Nephron progenitor cell (in vitro differentiated cells): Measurements from ENCODE around the gene OR4K5.

Source experiments
- DNase-seq: peaks from one replicate; pipeline ENCODE4 v3.0.0; 2021
- H3K27ac Mint-ChIP-seq: 2 replicates; pipeline ENCODE4 v1.8.0; 2021; ENCODE audit warnings: mild to moderate bottlenecking, moderate library complexity, mixed read lengths
- H3K27me3 Mint-ChIP-seq: 2 replicates; pipeline ENCODE4 v1.8.0; 2021; ENCODE audit warnings: mild to moderate bottlenecking, low read depth, mixed read lengths; ENCODE audit not compliant: poor library complexity
- H3K36me3 Mint-ChIP-seq: 2 replicates; pipeline ENCODE4 v1.8.0; 2021; ENCODE audit warnings: low read depth, mixed read lengths
- H3K4me1 Mint-ChIP-seq: 2 replicates; pipeline ENCODE4 v1.8.0; 2021; ENCODE audit warnings: mixed read lengths
- H3K4me3 Mint-ChIP-seq: 2 replicates; pipeline ENCODE4 v1.8.0; 2021; ENCODE audit warnings: mild to moderate bottlenecking, moderate library complexity, mixed read lengths
- H3K9me3 Mint-ChIP-seq: 2 replicates; pipeline ENCODE4 v1.8.0; 2021; ENCODE audit warnings: mild to moderate bottlenecking, moderate library complexity, mixed read lengths
- TF ChIP-seq, protein P1 (sequence below): fragments of 200-600 bp; sonication (generic); IDR thresholded peaks from 2 replicates; pipeline ENCODE4 v1.5.0; 2021; ENCODE audit warnings: antibody characterized with exemption

OR4K5 gene, protein sequence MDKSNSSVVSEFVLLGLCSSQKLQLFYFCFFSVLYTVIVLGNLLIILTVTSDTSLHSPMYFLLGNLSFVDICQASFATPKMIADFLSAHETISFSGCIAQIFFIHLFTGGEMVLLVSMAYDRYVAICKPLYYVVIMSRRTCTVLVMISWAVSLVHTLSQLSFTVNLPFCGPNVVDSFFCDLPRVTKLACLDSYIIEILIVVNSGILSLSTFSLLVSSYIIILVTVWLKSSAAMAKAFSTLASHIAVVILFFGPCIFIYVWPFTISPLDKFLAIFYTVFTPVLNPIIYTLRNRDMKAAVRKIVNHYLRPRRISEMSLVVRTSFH

DNA sequence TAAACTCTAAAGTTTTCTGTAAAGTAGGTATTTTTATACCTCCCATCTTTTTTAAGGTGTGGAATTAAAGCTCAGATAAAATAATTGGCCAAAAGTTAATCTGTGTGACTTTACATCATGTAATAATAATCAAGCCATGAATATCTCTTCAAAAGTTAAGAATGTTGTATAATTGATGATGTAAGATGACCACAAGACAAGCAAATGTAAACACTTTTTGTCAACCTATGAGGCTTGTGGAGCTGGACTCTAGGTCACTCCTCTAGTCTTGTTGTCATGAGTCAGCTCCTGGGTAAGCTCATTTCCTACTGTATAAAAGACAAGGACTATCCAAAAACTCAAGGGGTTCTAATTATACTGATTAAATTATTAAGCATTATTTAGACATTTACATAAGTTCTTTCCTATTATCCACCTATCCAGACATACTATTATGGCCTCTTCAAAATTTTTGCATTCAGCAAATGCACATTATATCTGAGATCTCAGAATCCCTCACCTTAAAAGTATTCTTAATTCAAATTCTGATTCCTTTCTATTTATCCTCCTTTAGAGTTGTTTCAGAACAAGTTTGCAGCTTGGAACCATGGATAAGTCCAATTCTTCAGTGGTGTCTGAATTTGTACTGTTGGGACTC lies at the start of gene OR4K5:
OR4K5 (plus strand) TSS at position 587 of the 637 bp plus-strand sequence; CDS start at position 587, 0 bp downstream.
- H3K36me3 Mint-ChIP-seq: no peaks in the 10 kb centered on the region

DNA sequence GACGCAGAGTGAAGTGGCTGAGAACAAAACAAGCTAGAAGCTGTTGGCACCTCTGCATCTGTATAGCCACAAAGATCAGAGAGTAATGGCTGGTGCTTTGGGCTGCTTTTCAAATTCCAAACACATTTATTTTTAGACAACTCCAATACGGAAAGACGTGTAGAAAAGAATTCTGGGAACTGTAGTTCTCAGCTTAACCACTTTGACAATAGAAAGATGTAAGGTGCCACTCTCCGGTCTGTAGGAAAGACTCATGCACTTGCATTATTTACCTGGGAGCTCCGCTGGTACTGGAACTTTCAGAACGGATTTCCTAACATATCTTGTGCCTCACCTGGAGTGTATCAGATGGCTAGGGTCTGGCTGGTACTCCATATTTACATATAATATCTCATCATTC lies 47.2 kb upstream of the OR4K5 start:
- no peaks in the 10 kb centered on the region for H3K27me3 Mint-ChIP-seq
- H3K9me3 Mint-ChIP-seq: peaks cover 34% of the 10 kb centered on the region
- no peak overlapping the region for H3K4me3 Mint-ChIP-seq
- no peak for DNase-seq
- no peaks in the 10 kb centered on the region for H3K36me3 Mint-ChIP-seq
- TF ChIP-seq, protein P1, sequence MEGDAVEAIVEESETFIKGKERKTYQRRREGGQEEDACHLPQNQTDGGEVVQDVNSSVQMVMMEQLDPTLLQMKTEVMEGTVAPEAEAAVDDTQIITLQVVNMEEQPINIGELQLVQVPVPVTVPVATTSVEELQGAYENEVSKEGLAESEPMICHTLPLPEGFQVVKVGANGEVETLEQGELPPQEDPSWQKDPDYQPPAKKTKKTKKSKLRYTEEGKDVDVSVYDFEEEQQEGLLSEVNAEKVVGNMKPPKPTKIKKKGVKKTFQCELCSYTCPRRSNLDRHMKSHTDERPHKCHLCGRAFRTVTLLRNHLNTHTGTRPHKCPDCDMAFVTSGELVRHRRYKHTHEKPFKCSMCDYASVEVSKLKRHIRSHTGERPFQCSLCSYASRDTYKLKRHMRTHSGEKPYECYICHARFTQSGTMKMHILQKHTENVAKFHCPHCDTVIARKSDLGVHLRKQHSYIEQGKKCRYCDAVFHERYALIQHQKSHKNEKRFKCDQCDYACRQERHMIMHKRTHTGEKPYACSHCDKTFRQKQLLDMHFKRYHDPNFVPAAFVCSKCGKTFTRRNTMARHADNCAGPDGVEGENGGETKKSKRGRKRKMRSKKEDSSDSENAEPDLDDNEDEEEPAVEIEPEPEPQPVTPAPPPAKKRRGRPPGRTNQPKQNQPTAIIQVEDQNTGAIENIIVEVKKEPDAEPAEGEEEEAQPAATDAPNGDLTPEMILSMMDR: no peak
- no peaks in the 10 kb centered on the region for H3K4me1 Mint-ChIP-seq
- H3K27ac Mint-ChIP-seq: no peak overlapping the region

More for the DNA sequence above, at the start of gene OR4K5:
- H3K9me3 Mint-ChIP-seq: peaks cover 4% of the 10 kb centered on the region
- DNase-seq: no peak
- H3K27me3 Mint-ChIP-seq: no peaks in the 10 kb centered on the region
- H3K4me3 Mint-ChIP-seq: no peak within 1 kb of the TSS
- H3K4me1 Mint-ChIP-seq: no peaks in the 10 kb centered on the region
- TF ChIP-seq, protein P1: no peak
- H3K27ac Mint-ChIP-seq: no peak within 1 kb of the TSS

DNA sequence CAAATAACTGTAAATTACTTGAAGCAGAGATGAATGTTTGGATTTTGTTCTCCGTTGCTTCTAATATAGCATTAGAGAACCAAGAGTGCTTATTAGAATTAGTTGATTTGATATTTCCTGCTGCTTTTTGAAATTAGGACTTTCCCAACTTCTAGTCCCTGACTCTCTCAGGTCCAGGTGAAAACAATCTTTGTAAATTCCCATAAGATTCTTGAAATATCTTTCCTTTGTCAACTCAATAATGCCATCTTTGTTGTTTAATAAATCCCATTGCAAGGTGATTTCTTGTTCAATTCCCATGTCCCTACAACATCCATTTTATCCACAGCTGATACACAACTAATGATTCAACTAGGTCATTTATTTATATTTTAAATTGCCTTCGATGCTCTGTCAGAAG lies 45.6 kb upstream of the OR4K5 start, which contains the start of gene OR4K2:
OR4K2 (plus strand) TSS at position 301 of the 400 bp plus-strand sequence. CDS start 1,126 bp downstream, outside the sequence.
- TF ChIP-seq, protein P1: no peak
- no peaks in the 10 kb centered on the region for H3K4me1 Mint-ChIP-seq

DNA sequence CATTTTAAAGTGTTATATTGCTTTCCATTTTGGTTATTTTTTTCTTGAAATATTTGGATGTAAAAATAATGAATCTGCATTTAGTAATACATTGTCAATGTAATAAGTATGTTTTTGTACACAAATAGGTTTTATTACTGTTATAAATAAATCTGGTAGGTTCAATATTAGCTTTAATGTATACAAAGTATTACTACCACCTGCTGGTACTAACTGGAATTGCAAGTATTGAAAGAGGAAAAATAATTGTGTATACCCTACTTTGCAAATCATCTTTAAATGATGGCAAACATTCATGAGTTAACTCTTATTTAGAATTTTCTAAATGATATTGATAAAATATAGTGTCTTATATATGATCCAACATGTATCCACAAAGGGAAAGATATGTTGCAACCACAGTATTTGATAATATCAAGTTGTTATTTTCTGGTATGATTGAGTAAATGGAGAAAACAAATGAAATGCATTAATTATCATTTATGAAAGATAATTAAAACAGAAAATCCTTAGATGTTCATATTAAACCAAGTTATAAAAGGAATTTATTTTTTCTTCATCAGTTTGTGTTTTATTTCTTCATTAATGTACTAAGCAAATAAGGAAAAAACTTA lies 42.3 kb upstream of the OR4K5 start:
- H3K4me1 Mint-ChIP-seq: no peaks in the 10 kb centered on the region
- H3K27me3 Mint-ChIP-seq: no peaks in the 10 kb centered on the region
- no peaks in the 10 kb centered on the region for H3K36me3 Mint-ChIP-seq
- no peak overlapping the region for H3K27ac Mint-ChIP-seq
- H3K9me3 Mint-ChIP-seq: peaks cover 50% of the 10 kb centered on the region
- no peak overlapping the region for H3K4me3 Mint-ChIP-seq
- TF ChIP-seq, protein P1: peak; percentile 52
- DNase-seq: no peak

More for the DNA sequence above, 45.6 kb upstream of the OR4K5 start, which contains the start of gene OR4K2:
- no peak within 1 kb of the TSS for H3K27ac Mint-ChIP-seq
- no peak for DNase-seq
- H3K27me3 Mint-ChIP-seq: no peaks in the 10 kb centered on the region
- no peaks in the 10 kb centered on the region for H3K36me3 Mint-ChIP-seq
- peaks cover 46% of the 10 kb centered on the region for H3K9me3 Mint-ChIP-seq
- H3K4me3 Mint-ChIP-seq: no peak within 1 kb of the TSS

DNA sequence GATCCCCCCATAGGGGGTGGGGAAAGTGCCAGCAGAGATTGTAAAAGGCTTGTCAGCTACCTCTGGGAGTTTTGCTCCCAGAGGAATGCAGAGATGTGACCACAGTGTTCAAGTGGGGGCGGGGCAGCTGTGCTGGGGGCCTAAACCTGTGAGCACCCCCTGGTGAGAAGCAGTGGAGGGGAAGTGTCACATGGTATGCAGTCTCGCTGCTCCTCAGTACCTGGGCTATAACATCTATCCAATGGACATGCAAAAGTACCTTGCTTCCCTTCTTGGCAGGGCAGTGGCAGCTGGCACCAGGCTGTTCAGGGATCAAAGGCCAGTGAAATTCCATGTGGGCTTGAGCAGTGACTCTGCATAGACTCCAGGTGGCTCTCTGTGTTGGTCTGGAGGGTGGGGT lies 25.1 kb upstream of the OR4K5 start:
- no peak overlapping the region for H3K4me3 Mint-ChIP-seq
- H3K27ac Mint-ChIP-seq: no peak overlapping the region
- H3K4me1 Mint-ChIP-seq: no peaks in the 10 kb centered on the region
- no peak for DNase-seq
- TF ChIP-seq, protein P1: no peak
- H3K9me3 Mint-ChIP-seq: peaks cover 18% of the 10 kb centered on the region
- no peaks in the 10 kb centered on the region for H3K36me3 Mint-ChIP-seq
- H3K27me3 Mint-ChIP-seq: no peaks in the 10 kb centered on the region
